A549 treated with Mapracorat at 1 μM for 4 hours (cell line): ENCODE measurements around the gene C14orf119. TPM values are rescaled to one million over a fixed set of nuclear protein-coding genes. Genes with fewer than 3 reads are reported as not detected.

Experiments
- total RNA-seq: library from RNA; stranded (reverse); fragments of 200-300 nt; extraction: Qiagen RNA extraction; gene quantifications from 5 replicates; pipeline ENCODE4 v1.2.3, GENCODE V29; 2022

The C14orf119 gene, protein sequence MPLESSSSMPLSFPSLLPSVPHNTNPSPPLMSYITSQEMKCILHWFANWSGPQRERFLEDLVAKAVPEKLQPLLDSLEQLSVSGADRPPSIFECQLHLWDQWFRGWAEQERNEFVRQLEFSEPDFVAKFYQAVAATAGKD
- total RNA-seq: 85.6 to 107 TPM (median 97.5 TPM) in 5 replicates

DNA sequence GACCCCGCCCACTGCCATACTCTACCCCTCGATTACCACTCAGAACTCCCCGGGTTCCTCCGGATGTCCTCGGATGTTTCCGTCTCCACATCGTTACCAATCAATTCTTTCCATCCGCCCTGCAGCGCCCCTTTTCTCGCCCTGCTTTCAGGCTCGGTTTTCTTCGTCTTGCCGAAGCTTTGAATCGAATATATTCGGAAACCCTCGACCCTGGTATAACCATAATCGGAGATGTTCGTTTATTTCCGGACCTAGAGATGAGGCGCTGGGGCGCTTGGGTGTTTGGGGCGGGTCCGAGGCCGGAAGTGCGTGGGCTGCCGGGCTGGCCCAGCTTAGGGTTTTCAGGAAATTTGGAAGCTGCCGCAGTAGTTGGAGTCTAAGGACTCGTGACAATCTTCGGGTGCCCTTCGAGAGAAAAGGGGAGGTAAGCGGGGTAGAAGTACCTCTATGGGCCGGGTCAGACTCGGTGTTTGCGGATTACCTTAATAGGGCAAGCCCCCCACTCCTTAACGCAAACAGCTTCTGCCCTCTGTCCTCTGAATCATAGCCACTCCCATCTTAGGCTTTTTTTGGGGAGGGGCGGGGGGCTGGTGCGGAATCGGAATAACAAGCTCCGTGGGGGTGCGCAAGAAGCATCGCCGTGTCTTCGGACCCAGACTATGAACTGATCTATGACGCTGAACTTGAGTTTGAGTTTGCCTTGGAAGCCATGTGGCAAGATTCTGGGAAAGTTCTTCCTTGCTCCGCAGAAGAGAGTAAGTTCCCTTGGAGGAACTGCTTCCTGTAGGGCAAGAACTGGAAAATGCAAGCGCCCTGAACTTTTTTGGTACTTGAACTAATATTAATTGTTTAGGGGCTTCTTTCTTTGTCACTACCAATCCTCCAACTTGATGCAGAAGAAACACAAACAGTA lies at the start of gene C14orf119:
C14orf119 (plus strand) TSS at position 310 of the 913 bp plus-strand sequence. CDS start 2,154 bp downstream, outside the sequence.

DNA sequence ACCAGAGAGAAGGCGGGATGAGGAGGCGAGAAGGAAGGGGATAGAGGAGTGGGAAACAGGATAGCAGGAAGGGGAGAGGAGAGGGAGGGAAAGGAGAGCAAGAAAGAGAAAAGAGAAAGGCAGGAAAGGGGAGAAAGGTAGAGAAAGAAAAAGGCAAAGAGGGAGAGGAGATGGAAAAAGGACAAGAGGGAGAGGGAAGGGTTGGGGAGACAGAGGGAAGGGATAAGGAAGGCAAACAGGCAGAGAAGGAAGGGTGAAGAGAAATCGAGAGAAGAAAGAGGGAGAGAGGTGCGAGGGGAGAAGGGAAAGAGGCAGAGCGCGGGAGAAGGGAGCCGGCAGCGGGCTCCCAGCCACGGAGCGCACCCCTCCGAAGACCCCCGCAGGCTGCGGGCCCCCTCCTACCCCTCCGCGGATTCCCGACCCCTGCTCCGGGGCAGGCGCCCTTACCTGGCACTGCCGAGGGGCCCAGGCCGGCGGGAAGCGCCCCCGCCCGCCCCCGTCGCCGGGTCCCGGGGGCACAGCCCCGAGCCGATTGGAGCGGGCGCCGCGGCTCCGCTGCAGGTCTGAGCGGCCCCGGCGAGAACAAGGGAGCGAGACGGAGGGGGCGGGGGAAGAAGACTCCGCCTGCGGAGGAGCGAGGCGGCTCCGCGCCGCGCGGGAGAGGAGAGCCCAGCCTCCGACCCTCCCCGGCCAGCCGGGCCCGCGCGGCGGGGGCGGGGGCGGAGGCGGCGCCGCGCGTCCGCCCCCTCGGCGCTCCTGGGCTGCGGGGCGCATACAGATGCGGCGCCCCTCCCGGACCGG lies 38.1 kb upstream of the C14orf119 start, which contains the start of gene CDH24:
CDH24 (minus strand) TSS at position 565 of the 801 bp plus-strand sequence. CDS start 1,787 bp downstream, outside the sequence.

DNA sequence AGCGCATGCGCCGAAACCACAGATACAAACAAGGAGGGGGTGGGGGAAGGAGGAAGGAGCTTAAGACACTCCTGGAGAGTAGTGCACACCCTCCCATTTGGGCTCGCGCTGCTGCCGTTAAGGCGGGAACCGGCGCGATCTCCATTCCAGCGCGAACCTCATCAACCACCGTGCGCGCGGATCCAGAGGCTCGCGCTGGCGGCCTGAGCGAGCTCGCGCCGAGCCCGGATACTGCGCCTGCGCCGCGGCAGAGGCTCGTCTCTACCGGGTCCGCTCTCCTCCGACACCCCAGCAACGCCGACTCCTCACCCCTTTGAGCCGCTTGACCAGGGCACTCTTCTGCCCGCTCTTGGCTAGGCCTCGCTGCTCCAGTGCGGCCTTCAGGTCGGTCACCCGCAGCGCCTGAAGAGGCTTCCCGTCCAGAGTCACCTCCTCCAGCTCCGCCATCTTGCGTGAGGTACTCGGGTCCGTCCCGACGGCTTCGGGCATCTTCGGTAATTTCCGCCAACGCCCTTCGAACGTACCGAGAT lies 574 bp upstream of the C14orf119 start, which contains the start of gene ACIN1:
ACIN1 (minus strand) TSS at position 471 of the 530 bp plus-strand sequence; CDS start at position 447, 24 bp downstream.

DNA sequence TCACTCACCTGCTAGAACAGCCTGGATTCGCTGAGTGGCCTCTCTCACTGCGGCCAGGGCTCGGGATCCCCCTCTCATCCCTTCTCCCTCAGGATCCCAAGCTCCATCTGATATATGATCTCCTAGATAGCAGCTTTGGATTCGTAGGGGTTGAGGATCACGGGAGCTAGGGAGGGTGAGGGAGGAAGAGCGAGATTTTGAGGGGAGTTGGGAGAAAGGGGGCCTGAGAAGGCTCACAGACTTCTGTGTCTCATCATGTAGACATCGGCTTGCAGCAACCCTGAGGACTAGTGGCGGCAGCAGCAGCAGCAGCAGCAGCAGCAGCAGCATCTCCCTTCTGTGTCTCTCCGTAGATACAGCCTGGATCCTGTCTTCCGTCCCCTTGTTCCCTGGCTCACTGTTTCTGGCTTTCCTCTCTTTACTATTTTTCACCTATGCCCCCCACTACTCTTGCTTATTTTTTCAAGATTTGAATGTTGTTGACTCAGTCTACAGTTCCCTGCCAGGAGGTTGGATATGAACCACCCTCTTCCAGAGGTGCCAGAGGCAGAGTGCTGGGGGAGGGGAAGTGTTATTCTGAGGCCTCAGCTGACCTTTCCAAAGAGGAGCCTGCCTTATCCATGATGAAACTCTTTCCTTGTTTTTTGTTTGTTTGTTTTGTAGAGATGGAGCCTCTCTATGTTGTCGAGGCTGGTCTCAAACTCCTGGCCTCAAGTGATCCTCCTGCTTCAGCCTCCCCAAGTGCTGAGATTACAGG lies 9.5 kb downstream of the C14orf119 start, which contains the start of gene CIROP:
CIROP (minus strand) TSS at position 399 of the 757 bp plus-strand sequence; CDS start at position 330, 69 bp downstream.

DNA sequence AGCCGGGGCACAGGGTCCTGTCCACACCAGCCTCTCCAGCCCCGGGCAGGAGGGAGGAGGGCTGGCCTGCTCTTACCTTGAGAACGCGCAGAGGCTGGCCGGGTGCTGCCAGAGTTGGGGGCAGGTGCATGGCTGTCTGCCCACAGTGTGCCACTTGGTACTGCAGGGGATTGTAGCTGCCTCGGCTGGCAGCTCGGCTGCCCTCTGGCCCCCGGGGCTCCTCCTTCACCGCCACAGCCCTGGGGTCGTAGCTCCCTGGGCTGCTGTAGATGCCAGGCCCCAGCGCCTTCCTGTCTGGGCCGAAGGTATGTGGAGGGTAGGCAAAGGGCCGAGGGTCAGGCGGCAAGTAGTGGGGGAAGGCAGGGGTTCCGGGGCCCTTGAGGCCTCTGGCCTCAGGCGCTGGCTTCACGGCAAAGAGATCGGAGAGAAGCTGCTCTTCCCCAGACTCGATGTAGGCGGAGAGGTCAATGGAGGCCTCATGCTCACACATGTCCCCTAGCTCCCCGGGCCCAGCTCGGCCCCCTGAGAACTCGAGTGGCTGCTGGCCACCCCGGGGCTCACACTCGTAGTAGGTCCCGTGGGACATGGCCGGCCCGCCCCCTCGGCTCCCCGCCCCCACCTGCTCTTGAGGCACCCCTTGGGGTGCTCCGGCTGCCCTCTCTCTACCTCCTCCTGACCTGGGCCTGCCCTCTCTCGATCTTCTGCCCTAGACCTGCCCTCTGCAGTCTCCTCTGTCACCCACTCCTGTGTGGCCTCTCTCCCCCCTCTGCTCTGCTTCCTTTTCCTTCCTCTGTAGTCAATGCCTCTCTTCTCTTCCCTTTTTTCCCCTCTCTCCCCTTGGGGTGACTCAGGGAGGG lies 23.4 kb downstream of the C14orf119 start, which contains the start of gene CEBPE:
CEBPE (minus strand) TSS at position 750 of the 857 bp plus-strand sequence; CDS start at position 586, 164 bp downstream.

Other genes with a start within 250 kb of the C14orf119 start
- 60.9 to 82.6 TPM (median 74.7 TPM) in 5 replicates for gene LRP10, start 223.8 kb upstream of the C14orf119 start, total RNA-seq
- 0.35 to 0.52 TPM (median 0.45 TPM) in 5 replicates for gene REM2, start 212.3 kb upstream of the C14orf119 start, total RNA-seq
- 57.8 to 62.3 TPM (median 60.4 TPM) in 5 replicates for gene RBM23, start 176.4 kb upstream of the C14orf119 start, total RNA-seq
- 90.0 to 119 TPM (median 102 TPM) in 5 replicates for gene PRMT5, start 166.1 kb upstream of the C14orf119 start, total RNA-seq
- 34.9 to 40.9 TPM (median 38.2 TPM) in 5 replicates for gene HAUS4, start 138.4 kb upstream of the C14orf119 start, total RNA-seq
- 31.8 to 41.3 TPM (median 36.1 TPM) in 5 replicates for gene AJUBA, start 113.0 kb upstream of the C14orf119 start, total RNA-seq
- gene C14orf93, start 85.4 kb upstream of the C14orf119 start, total RNA-seq: 2.4 to 3.4 TPM (median 3.1 TPM) in 5 replicates
- gene PSMB5, start 60.6 kb upstream of the C14orf119 start, total RNA-seq: 300 to 334 TPM (median 316 TPM) in 5 replicates
- gene PSMB11, start 53.3 kb upstream of the C14orf119 start, total RNA-seq: not detected in 5 replicates
- gene CDH24, start 38.0 kb upstream of the C14orf119 start, total RNA-seq: 2.8 to 5.2 TPM (median 4.7 TPM) in 5 replicates
- 89.4 to 101 TPM (median 95.3 TPM) in 5 replicates for gene ACIN1, start 369 bp upstream of the C14orf119 start, total RNA-seq
- gene CIROP, start 9.5 kb downstream of the C14orf119 start, total RNA-seq: not detected in 5 replicates
- not detected in 5 replicates for gene CEBPE, start 23.8 kb downstream of the C14orf119 start, total RNA-seq
- 1.5 to 2.2 TPM (median 1.7 TPM) in 5 replicates for gene SLC7A8, start 88.2 kb downstream of the C14orf119 start, total RNA-seq
- gene RNF212B, start 142.4 kb downstream of the C14orf119 start, total RNA-seq: not detected in 5 replicates
- 6.6 to 10.9 TPM (median 7.9 TPM) in 5 replicates for gene HOMEZ, start 190.6 kb downstream of the C14orf119 start, total RNA-seq
- gene PPP1R3E, start 207.4 kb downstream of the C14orf119 start, total RNA-seq: 2.8 to 4.6 TPM (median 4.0 TPM) in 5 replicates
- 15.9 to 20.7 TPM (median 19.0 TPM) in 5 replicates for gene BCL2L2, start 211.3 kb downstream of the C14orf119 start, total RNA-seq
- 142 to 156 TPM (median 145 TPM) in 5 replicates for gene PABPN1, start 226.0 kb downstream of the C14orf119 start, total RNA-seq